IPS-18c (cell line): ENCODE data around the gene RPE.

Experiments
- H3K4me3 ChIP-seq: 2 replicates; pipeline ENCODE4 v1.7.0; 2013; ENCODE audit warnings: low read depth, mild to moderate bottlenecking, low read length, moderate library complexity; ENCODE audit not compliant: insufficient read depth
- H3K9me3 ChIP-seq: one replicate; pipeline ENCODE4 v1.6.1; 2013; ENCODE audit warnings: mild to moderate bottlenecking, low read length, moderate library complexity; ENCODE audit not compliant: control insufficient read depth, insufficient read depth

Gene RPE

DNA sequence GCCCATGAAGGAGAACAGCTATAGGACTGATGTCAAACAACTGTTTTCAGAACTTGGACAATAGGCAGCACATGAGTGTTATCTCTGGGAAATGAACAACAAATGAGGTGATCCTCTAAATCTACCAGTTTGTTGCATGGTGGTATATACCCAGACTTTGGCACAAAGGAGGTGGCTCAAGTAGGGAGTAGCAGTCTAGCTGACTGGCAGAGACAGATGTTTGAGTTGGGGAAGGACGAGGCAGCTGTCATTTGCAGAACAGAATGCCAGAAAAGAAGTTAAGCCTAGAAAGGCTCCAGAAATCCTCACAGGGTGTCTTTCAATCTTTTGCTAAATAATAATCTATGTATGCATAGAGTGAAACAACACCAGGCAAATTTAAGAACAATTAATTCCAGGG, 47.4 kb downstream of the RPE start:
- no peaks in the 10 kb centered on the region for H3K9me3 ChIP-seq
- H3K4me3 ChIP-seq, result no peak overlapping the region

DNA sequence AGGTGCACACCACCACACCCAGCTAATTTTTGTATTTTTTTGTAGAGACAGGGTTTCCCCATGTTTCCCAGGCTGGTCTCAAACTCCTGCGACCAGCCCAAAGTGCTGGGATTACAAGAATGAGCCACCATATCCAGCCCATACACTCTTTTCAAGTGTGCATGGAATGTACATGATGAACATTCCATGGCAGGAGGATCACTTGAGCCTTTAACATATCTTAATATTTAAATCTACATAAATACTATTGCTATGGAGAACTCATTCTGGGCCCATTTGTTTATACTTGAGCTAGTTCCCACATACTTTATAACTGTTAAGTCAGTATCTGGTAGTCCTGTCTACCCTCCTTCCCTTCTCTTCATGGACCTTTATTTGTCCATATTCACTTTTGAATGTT, 48.4 kb downstream of the RPE start:
- H3K9me3 ChIP-seq, result peaks cover 4% of the 10 kb centered on the region
- no peak overlapping the region for H3K4me3 ChIP-seq

DNA sequence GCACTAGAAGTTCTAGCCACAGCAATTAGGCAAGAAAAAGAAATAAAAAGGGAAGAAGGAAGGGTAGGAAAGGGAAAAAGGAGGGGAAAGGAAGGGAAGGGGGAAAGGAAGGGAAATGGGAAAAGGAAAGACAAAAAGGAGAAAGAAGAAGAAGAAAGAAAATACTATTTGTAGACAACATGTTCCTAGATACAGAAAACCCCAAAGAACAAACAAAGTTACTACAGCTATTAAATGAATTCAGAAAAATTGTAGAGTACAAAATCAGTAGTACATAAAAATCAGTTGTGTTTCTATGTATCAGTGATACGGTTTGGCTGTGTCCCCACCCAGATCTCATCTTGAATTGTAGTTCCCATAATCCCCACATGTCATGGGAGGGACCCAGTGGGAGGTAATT, 52.3 kb downstream of the RPE start:
- H3K9me3 ChIP-seq, result peaks cover 9% of the 10 kb centered on the region

DNA sequence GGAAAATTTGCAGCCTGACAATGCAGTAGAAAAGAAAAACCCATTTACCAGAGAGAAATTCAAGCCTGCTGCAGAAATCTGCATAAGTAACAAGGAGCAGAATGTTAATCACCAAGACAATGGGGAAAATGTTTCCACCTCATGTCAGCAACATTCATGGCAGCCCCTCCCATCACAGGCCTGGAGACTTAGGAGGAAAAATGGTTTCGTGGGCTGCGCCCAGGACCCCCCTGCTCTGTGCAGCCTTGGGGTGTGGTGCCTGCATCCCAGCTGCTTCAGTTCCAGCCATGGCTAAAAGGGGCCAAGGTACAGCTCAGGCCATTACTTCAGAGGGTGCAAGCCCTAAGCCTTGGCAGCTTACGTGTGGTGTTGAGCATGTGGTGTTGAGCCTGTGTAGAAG, 53.4 kb downstream of the RPE start:
- Histone ChIP-seq H3K9me3 (peaks cover 9% of the 10 kb centered on the region), H3K4me3 (no peak overlapping the region)

More for the DNA sequence above, 52.3 kb downstream of the RPE start:
- H3K4me3 ChIP-seq, result no peak overlapping the region

DNA sequence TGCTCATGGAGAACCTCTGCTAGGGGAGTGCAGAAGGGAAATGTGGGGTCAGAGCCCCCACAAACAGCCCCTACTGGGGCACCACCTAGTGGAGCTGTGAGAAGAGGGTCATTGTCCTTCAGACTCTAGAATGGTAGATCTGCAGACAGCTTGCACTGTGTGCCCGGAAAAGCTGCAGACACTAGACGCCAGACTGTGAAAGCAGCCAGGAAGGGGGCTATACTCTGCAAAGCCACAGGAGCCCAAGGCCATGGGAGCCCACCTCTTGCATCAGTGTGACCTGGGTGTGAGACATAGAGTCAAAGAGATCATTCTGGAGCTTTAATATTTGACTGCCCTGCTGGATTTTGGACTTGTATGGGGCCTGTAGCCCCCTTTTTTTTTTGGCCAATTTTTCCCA, 60.9 kb downstream of the RPE start:
- Histone ChIP-seq H3K9me3 (peaks cover 3% of the 10 kb centered on the region), H3K4me3 (no peak overlapping the region)
